RCC 7860 (cell line): Measurements from ENCODE around the gene ARHGAP10.

Source experiments
- DNase-seq: peaks from one replicate; pipeline ENCODE4 v3.0.0-alpha.2; 2015; ENCODE audit warnings: low spot score
- FAIRE-seq: peaks from 2 replicates; lab custom pipeline; 2012; peaks lifted over from hg19 to GRCh38; lab: Jason Lieb, UNC

Gene ARHGAP10

GRCh38 chr4:147844781-147845180 lies 112.9 kb downstream of the ARHGAP10 start:
- DNase-seq (no peak), FAIRE-seq (no peak)

- FAIRE-seq = no peak
- no peak for DNase-seq
Measured at GRCh38 chr4:147846318-147847155, 114.6 kb downstream of the ARHGAP10 start.

- DNase-seq (no peak), FAIRE-seq (no peak)
Measured at GRCh38 chr4:147847751-147848590, 116.1 kb downstream of the ARHGAP10 start.

DNA sequence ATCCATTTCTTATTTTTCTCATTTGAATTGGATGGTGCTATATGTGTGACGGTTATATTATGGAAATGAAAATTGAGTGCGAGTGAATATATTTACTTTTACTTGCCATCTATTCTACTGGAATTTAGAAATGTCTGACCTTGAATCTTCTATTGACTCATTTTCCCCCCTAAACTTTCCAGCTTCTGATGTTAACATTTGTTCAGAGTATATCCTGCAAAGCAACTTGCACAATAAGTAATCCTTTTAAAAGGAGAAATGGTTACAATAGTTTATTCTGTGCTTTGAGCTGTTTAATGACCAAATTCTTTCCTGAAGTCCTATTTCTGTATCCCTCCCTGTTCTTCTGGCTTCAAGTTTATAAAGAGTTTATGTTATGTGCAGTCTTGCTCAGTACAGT lies 116.7 kb downstream of the ARHGAP10 start:
- FAIRE-seq (no peak), DNase-seq (no peak)

DNA sequence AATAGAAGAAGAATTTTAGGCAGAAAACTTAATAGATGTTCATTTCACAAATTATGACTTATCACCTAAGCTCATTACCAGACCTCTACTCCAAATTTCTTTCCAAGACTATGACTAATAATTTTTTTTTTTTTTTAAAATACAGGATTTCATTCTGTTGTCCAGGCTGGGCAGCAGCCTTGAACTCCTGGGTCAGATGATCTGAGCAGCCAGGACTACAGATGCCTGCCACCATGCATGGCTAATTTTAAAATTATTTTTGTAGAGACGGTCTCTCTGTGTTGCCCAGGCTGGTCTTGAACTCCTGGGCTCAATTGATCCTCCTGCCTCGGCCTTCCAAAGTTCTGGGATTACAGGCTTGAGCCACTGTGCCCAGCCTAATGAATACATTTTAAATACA lies 119.2 kb downstream of the ARHGAP10 start:
- FAIRE-seq = no peak

GRCh38 chr4:147853706-147854105 lies 121.8 kb downstream of the ARHGAP10 start:
- FAIRE-seq (no peak), DNase-seq (no peak)

More for the DNA sequence above, 119.2 kb downstream of the ARHGAP10 start:
- DNase-seq = no peak

DNA sequence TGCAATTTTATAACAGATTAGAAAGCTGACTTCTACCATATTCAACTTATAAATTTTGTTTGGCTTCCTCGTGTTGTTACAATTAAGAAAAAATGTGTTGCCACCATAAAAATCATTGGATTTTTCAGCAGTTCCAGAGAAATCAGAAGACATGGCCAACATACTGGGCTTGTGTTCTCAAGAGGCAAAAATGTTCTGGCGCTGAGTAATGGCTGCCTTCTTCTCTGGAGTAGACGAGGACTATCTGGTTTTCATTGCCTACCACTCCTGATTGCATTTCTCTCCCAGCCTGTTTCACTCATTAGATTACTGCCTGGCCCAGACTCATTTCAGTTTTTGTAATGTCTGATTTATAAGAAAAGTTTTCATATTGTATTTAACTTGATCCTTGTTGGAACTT lies 122.3 kb downstream of the ARHGAP10 start:
- DNase-seq (no peak), FAIRE-seq (no peak)

- no peak for DNase-seq
- FAIRE-seq = no peak
Measured at GRCh38 chr4:147855571-147856009, 123.7 kb downstream of the ARHGAP10 start.

- no peak for DNase-seq
- no peak for FAIRE-seq
Measured at GRCh38 chr4:147860960-147861359, 129.1 kb downstream of the ARHGAP10 start.

- FAIRE-seq = no peak
- no peak for DNase-seq
Measured at GRCh38 chr4:147862043-147862692, 130.3 kb downstream of the ARHGAP10 start.

GRCh38 chr4:147863111-147863747 lies 131.3 kb downstream of the ARHGAP10 start:
- no peak for FAIRE-seq
- no peak for DNase-seq

DNA sequence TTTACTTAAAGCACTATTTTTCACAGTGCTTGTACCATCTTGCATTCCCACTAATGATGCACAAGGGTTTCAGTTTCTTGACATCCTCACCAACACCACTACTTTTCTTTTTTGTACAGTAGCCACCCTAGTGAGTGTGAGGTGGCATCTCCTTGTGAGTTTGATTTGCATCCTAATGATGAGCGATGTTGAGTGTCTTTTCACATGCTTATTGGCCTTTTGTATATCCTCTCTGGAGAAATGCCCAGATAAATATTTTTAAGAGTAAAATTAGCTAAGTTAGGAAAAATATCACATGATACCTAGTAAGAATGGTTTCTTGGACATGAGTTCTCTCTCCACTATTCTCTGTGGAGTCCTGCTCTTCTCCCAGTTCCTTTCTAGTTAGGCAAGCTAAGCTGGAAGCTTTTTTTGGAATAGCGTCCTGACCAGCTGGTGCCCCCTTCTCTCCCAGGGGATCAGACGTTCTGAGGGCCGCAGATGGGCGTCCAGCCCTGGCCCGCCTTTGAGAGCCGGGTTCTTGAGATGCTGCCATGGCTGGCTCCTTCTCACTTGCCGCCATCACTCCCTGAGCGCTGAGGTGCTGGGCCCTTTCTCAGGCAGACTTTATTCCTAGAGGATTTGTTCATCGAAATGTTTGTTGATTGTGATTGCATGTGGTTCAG lies 132.1 kb downstream of the ARHGAP10 start:
- no peak for DNase-seq
- FAIRE-seq = no peak

- FAIRE-seq = no peak
- DNase-seq = no peak
Measured at GRCh38 chr4:147864607-147865006, 132.7 kb downstream of the ARHGAP10 start.

- no peak for DNase-seq
- no peak for FAIRE-seq
Measured at GRCh38 chr4:147865926-147866325, 134.0 kb downstream of the ARHGAP10 start.

GRCh38 chr4:147866532-147867271 lies 134.8 kb downstream of the ARHGAP10 start:
- DNase-seq = peak; percentile 53
- peak; percentile 58 for FAIRE-seq

- DNase-seq = no peak
- no peak for FAIRE-seq
Measured at GRCh38 chr4:147874109-147874508, 142.2 kb downstream of the ARHGAP10 start.

- no peak for DNase-seq
- FAIRE-seq = no peak
Measured at GRCh38 chr4:147877308-147877771, 145.5 kb downstream of the ARHGAP10 start.

DNA sequence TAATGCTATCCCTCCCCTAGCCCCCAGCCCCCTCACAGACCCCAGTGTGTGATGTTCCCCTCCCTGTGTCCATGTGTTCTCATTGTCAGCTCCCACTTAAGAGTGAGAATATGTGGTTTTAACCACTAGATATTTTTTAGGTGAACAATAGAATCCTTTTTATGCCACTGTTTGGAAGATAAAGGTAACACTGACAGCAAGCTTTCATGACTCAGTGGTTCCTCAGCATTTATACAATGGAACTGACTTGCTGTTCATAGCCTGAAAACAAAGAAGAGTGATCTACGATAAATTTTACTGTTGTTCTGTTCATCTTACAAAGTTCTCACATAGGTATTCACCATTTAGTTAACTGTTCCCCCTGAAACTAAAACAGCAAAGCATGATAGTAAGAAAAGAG lies 147.8 kb downstream of the ARHGAP10 start:
- no peak for DNase-seq
- no peak for FAIRE-seq

DNA sequence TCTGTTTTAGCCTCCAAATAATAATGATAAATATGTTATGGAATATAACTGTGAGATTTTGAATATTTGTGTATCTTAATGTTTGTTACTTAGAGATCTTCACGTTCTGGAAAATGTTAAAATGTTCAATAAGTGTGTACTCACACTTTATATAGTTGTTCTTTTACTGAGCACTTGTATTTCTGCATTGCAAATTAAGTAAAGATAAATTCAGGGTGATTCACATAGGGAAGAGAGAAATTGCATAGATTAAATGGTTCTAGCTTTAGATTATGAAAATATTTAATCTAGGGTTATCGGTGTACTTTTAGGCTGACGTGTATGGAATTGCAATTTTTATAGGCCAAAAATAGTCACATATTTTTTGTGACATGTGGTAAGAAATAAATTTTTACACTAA lies 148.6 kb downstream of the ARHGAP10 start:
- FAIRE-seq (no peak), DNase-seq (no peak)
